WTC11 (cell line): ENCODE data around the gene RTN4RL1.

Experiments used
- ATF1 ChIP-seq: sonication (generic); formaldehyde crosslinking; IDR thresholded peaks from 2 replicates; pipeline ENCODE4 v1.8.1; 2023; ENCODE audit warnings: mild to moderate bottlenecking, moderate library complexity, missing genetic modification reagents
- CTCF ChIP-seq: fragments of 200-600 bp; IDR thresholded peaks from 2 replicates; pipeline ENCODE4 v1.8.0; 2022; ENCODE audit warnings: antibody characterized with exemption
- FOXJ3 ChIP-seq: sonication (generic); formaldehyde crosslinking; IDR thresholded peaks from 2 replicates; pipeline ENCODE4 v1.9.0; 2021; ENCODE audit warnings: missing genetic modification reagents, mild to moderate bottlenecking, borderline replicate concordance
- IRF2 ChIP-seq: sonication (generic); formaldehyde crosslinking; IDR thresholded peaks from 2 replicates; pipeline ENCODE4 v1.8.0; 2022; ENCODE audit warnings: low read depth, missing genetic modification reagents, borderline replicate concordance
- NR2C2 ChIP-seq: sonication (generic); formaldehyde crosslinking; IDR thresholded peaks from 2 replicates; pipeline ENCODE4 v1.8.0; 2022; ENCODE audit warnings: mild to moderate bottlenecking, missing genetic modification reagents
- ZSCAN18 ChIP-seq: fragments of 250-450 bp; sonication (Bioruptor Pico); IDR thresholded peaks from 2 replicates; pipeline ENCODE4 v2.1.2; 2022; ENCODE audit warnings: mild to moderate bottlenecking, moderate library complexity
- TF ChIP-seq, protein P1 (sequence below): fragments of 250-450 bp; sonication (Bioruptor Pico); IDR thresholded peaks from 2 replicates; pipeline ENCODE4 v1.8.0; 2021; ENCODE audit warnings: mild to moderate bottlenecking
- TF ChIP-seq, protein P2 (sequence below): sonication (generic); formaldehyde crosslinking; IDR thresholded peaks from 2 replicates; pipeline ENCODE4 v1.8.1; 2023; ENCODE audit warnings: mild to moderate bottlenecking, missing genetic modification reagents
- TF ChIP-seq, protein P3 (sequence below): sonication (generic); formaldehyde crosslinking; IDR thresholded peaks from 2 replicates; pipeline ENCODE4 v1.8.1; 2022; ENCODE audit warnings: low read depth, missing genetic modification reagents, borderline replicate concordance

GRCh38 chr17:1915889-1916288 is 109.2 kb downstream of the RTN4RL1 start:
- TF ChIP-seq, protein P1, sequence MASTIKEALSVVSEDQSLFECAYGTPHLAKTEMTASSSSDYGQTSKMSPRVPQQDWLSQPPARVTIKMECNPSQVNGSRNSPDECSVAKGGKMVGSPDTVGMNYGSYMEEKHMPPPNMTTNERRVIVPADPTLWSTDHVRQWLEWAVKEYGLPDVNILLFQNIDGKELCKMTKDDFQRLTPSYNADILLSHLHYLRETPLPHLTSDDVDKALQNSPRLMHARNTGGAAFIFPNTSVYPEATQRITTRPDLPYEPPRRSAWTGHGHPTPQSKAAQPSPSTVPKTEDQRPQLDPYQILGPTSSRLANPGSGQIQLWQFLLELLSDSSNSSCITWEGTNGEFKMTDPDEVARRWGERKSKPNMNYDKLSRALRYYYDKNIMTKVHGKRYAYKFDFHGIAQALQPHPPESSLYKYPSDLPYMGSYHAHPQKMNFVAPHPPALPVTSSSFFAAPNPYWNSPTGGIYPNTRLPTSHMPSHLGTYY (CRISPR knock-in tag): no peak
- TF ChIP-seq, protein P2, sequence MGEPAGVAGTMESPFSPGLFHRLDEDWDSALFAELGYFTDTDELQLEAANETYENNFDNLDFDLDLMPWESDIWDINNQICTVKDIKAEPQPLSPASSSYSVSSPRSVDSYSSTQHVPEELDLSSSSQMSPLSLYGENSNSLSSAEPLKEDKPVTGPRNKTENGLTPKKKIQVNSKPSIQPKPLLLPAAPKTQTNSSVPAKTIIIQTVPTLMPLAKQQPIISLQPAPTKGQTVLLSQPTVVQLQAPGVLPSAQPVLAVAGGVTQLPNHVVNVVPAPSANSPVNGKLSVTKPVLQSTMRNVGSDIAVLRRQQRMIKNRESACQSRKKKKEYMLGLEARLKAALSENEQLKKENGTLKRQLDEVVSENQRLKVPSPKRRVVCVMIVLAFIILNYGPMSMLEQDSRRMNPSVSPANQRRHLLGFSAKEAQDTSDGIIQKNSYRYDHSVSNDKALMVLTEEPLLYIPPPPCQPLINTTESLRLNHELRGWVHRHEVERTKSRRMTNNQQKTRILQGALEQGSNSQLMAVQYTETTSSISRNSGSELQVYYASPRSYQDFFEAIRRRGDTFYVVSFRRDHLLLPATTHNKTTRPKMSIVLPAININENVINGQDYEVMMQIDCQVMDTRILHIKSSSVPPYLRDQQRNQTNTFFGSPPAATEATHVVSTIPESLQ (CRISPR knock-in tag): no peak
- no peak for TF ChIP-seq ATF1 (CRISPR knock-in tag)
- no peak for TF ChIP-seq ZSCAN18
- TF ChIP-seq FOXJ3 (CRISPR knock-in tag): no peak
- TF ChIP-seq, protein P3, sequence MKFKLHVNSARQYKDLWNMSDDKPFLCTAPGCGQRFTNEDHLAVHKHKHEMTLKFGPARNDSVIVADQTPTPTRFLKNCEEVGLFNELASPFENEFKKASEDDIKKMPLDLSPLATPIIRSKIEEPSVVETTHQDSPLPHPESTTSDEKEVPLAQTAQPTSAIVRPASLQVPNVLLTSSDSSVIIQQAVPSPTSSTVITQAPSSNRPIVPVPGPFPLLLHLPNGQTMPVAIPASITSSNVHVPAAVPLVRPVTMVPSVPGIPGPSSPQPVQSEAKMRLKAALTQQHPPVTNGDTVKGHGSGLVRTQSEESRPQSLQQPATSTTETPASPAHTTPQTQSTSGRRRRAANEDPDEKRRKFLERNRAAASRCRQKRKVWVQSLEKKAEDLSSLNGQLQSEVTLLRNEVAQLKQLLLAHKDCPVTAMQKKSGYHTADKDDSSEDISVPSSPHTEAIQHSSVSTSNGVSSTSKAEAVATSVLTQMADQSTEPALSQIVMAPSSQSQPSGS (CRISPR knock-in tag): no peak
- TF ChIP-seq CTCF: no peak
- no peak for TF ChIP-seq NR2C2 (CRISPR knock-in tag)
- TF ChIP-seq IRF2 (CRISPR knock-in tag): no peak
